Measurements from ENCODE around the gene BMAL2.

The BMAL2 gene

GRCh38 chr12:27330846-27331245, 1.8 kb upstream of the BMAL2 start:
- DNase-seq = no peak

- DNase-seq = no peak
These were observed 1.2 kb upstream of the BMAL2 start for GRCh38 chr12:27331291-27331926.

- no peak for DNase-seq
These were observed 710 bp upstream of the BMAL2 start for GRCh38 chr12:27331927-27332324.

- DNase-seq = no peak
These were observed 276 bp upstream of the BMAL2 start for GRCh38 chr12:27332407-27332713.

GRCh38 chr12:27333403-27334009, 870 bp downstream of the BMAL2 start:
- peak; percentile 62 for DNase-seq

- no peak for DNase-seq
These were observed 1.5 kb downstream of the BMAL2 start for GRCh38 chr12:27334042-27334720.

- no peak for DNase-seq
These were observed 2.1 kb downstream of the BMAL2 start for GRCh38 chr12:27334721-27335082.

GRCh38 chr12:27335364-27336281, 3.0 kb downstream of the BMAL2 start:
- DNase-seq = no peak

GRCh38 chr12:27336282-27336653, 3.6 kb downstream of the BMAL2 start:
- no peak for DNase-seq

- no peak for DNase-seq
These were observed 4.7 kb downstream of the BMAL2 start for GRCh38 chr12:27337376-27337775.

- DNase-seq = no peak
These were observed 5.8 kb downstream of the BMAL2 start for GRCh38 chr12:27338473-27338872.

- no peak for DNase-seq
These were observed 8.3 kb downstream of the BMAL2 start for GRCh38 chr12:27340971-27341370.

- no peak for DNase-seq
These were observed 9.9 kb downstream of the BMAL2 start for GRCh38 chr12:27342536-27342935.

GRCh38 chr12:27343255-27344000, 10.8 kb downstream of the BMAL2 start:
- no peak for DNase-seq

GRCh38 chr12:27344246-27344645, 11.6 kb downstream of the BMAL2 start:
- DNase-seq = no peak

- no peak for DNase-seq
These were observed 12.1 kb downstream of the BMAL2 start for GRCh38 chr12:27344760-27345159.

GRCh38 chr12:27345376-27345775, 12.7 kb downstream of the BMAL2 start:
- DNase-seq = no peak

GRCh38 chr12:27347779-27348178, 15.1 kb downstream of the BMAL2 start:
- DNase-seq = no peak

- no peak for DNase-seq
These were observed 18.8 kb downstream of the BMAL2 start for GRCh38 chr12:27351476-27351875.

- no peak for DNase-seq
These were observed 22.9 kb downstream of the BMAL2 start for GRCh38 chr12:27355486-27355885.

GRCh38 chr12:27355979-27356378, 23.3 kb downstream of the BMAL2 start:
- no peak for DNase-seq

- no peak for DNase-seq
These were observed 27.1 kb downstream of the BMAL2 start for GRCh38 chr12:27359578-27360340.
